ENCODE measurements around the gene MEAK7.

DNA sequence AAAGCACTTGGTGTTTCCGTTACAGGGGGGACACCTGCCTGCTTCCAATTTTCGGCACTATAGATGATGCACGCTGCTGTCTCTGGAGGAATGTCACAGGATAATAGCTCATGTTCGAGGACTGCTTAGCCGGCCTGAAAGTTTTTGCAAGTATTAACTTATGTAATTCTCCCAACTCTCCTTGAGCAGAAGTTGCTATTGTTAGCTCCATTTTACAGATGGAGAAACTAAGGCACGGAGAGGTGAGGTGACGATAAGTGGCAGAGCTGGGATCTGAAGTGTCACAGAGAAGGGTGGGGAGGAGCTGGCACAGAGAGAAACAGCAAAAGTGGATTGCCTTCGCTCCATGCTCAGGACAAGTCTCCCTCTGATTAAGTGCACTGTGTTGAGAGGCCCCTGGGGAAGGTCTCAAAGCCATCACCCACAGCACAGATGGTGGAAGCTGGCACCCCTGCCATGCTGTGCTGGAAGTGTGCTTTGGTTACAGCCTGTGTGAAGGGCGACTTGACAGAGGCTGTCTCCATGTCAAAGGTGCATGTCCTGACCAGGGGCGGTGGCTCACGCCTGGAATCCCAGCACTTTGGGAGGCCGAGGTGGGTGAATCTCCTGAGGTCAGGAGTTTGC lies 40.8 kb upstream of the MEAK7 start:
- no peak for TF ChIP-seq POLR2A (IDR thresholded peaks at IDR 0.05)
- no peak for TF ChIP-seq CTCF (IDR thresholded peaks at IDR 0.05)
